NCI-H2227 (cell line): ENCODE measurements around the gene ANKHD1.
"Not testable (repeated sequence)": the region's sequence is repeated elsewhere in the genome, so short reads cannot be mapped to it uniquely, and the experiment has no call there.

Experiments used
- DNase-seq: peaks from one replicate; lab custom pipeline; 2025; ENCODE audit not compliant: unreplicated experiment; lab: John Stamatoyannopoulos, UW

ANKHD1 gene

GRCh38 chr5:140561753-140562523 is 160.3 kb downstream of the ANKHD1 start:
- DNase-seq: no peak

- peak; percentile 26 for DNase-seq
These were observed 162.0 kb downstream of the ANKHD1 start for GRCh38 chr5:140563596-140563995.

GRCh38 chr5:140564196-140565023 is 162.8 kb downstream of the ANKHD1 start, which contains the start of the genes APBB3 and SLC35A4:
Gene APBB3, minus strand, starts transcription at chr5:140564598. Its CDS starts 353 bp downstream, at chr5:140564245.
Gene SLC35A4, plus strand, starts transcription at chr5:140564828. Its CDS starts 2,342 bp downstream, at chr5:140567170.
- peak; percentile 97 for DNase-seq

GRCh38 chr5:140565024-140565779 is 163.6 kb downstream of the ANKHD1 start:
- DNase-seq: no peak

- DNase-seq: no peak
These were observed 164.1 kb downstream of the ANKHD1 start for GRCh38 chr5:140565780-140566095.

GRCh38 chr5:140566665-140567064 is 165.0 kb downstream of the ANKHD1 start:
- DNase-seq: no peak

GRCh38 chr5:140567136-140567818 is 165.6 kb downstream of the ANKHD1 start:
- no peak for DNase-seq

- no peak for DNase-seq
These were observed 166.2 kb downstream of the ANKHD1 start for GRCh38 chr5:140567871-140568270.

GRCh38 chr5:140568443-140569063 is 166.9 kb downstream of the ANKHD1 start:
- DNase-seq: no peak

GRCh38 chr5:140569197-140569596 is 167.6 kb downstream of the ANKHD1 start:
- no peak for DNase-seq

GRCh38 chr5:140570058-140570457 is 168.4 kb downstream of the ANKHD1 start:
- no peak for DNase-seq

- DNase-seq: no peak
These were observed 168.9 kb downstream of the ANKHD1 start for GRCh38 chr5:140570488-140570887.

GRCh38 chr5:140571105-140571504 is 169.5 kb downstream of the ANKHD1 start:
- no peak for DNase-seq

- DNase-seq: no peak
These were observed 172.1 kb downstream of the ANKHD1 start for GRCh38 chr5:140573683-140574082.

GRCh38 chr5:140574165-140574564 is 172.5 kb downstream of the ANKHD1 start:
- no peak for DNase-seq

GRCh38 chr5:140575309-140575708 is 173.7 kb downstream of the ANKHD1 start:
- DNase-seq: no peak

GRCh38 chr5:140576776-140577201 is 175.2 kb downstream of the ANKHD1 start:
- no peak for DNase-seq

- not testable (repeated sequence) for DNase-seq
These were observed 177.6 kb downstream of the ANKHD1 start for GRCh38 chr5:140579188-140579747.

GRCh38 chr5:140587495-140587894 is 185.9 kb downstream of the ANKHD1 start:
- no peak for DNase-seq
